ENCODE results near the gene BRPF1. TPM values are rescaled to one million over a fixed set of nuclear protein-coding genes. Genes with fewer than 3 reads are reported as not detected.

BRPF1 gene
- total and polyA plus RNA-seq, 2 donors (not counting 1 experiment from before 2014, with no cell fraction given) = 24.4 to 36.5 TPM

DNA sequence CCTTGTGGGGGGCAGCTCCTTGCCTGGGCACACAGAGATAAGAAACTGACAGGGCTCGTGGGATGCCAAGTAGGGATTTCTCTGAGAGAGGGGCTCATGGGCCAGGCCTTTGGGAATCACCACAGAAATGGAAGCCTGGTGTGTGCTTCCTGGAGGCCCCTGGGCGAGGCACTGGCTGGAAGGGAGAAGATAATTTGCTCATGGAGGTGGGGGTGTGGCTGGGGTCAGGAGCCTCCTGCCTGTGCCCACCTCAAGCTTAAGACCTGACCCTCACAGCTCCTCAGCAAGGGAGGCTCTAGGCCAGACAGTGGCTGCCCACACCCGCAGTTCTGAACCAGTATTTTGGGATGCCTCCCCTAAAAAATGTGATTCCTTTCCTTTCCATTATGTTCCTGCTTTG, 44.8 kb upstream of the BRPF1 start:
- Histone ChIP-seq H3K27me3 (replicated peaks in 1 of 4; ENCODE audit: control extremely low read depth in 1 of 4, control insufficient read depth in 3 of 4, insufficient read depth in 4 of 4, low read length in 3 of 4) (no peaks in the 10 kb centered on the region), H3K79me2 (ENCODE audit: control insufficient read depth, insufficient read depth, low read length) (peaks cover 4% of the 10 kb centered on the region), H4K20me1 (ENCODE audit: control insufficient read depth, insufficient read depth, low read length, poor library complexity, severe bottlenecking) (peaks cover 99% of the 10 kb centered on the region), H3K4me3 (ENCODE audit: control extremely low read depth in 1 of 5, extremely low read depth in 1 of 5, insufficient read depth in 1 of 5, low read depth in 2 of 5, low read length in 4 of 5) (no peak overlapping the region), H3K4me1 (ENCODE audit: control insufficient read depth in 2 of 2, insufficient read depth in 2 of 2, low read length in 2 of 2) (peaks cover 17 to 27% of the 10 kb centered on the region in 2 donors), H3K36me3 (replicated peaks in 1 of 2; ENCODE audit: control extremely low read depth in 1 of 2, control insufficient read depth in 1 of 2, extremely low read depth in 1 of 2, insufficient read depth in 2 of 2, low read length in 1 of 2) (peaks cover 2 to 99% of the 10 kb centered on the region in 2 experiments), H2AFZ (ENCODE audit: insufficient read depth, low read depth, low read length, poor library complexity, severe bottlenecking) (no peak overlapping the region), H3K9me3 (ENCODE audit: control extremely low read depth in 1 of 3, control insufficient read depth in 2 of 3, insufficient read depth in 1 of 3, low read length in 2 of 3) (no peaks in the 10 kb centered on the region), H3K27ac (ENCODE audit: low read length in 2 of 2) (no peak overlapping the region), H3K9ac (ENCODE audit: low read length) (no peak overlapping the region), H3K4me2 (replicated peaks; ENCODE audit: low read depth, low read length, poor library complexity, severe bottlenecking) (no peak overlapping the region)
- ATAC-seq (ENCODE audit: low read depth) (no peak), DNase-seq (no peak)
- H3K27me3 Mint-ChIP-seq = no peaks in the 10 kb centered on the region
- no peak for TF ChIP-seq EZH2 (IDR thresholded peaks at IDR 0.05; ENCODE audit: borderline replicate concordance, insufficient read depth, low read depth, low read length, poor library complexity, severe bottlenecking)
- TF ChIP-seq, protein P1, sequence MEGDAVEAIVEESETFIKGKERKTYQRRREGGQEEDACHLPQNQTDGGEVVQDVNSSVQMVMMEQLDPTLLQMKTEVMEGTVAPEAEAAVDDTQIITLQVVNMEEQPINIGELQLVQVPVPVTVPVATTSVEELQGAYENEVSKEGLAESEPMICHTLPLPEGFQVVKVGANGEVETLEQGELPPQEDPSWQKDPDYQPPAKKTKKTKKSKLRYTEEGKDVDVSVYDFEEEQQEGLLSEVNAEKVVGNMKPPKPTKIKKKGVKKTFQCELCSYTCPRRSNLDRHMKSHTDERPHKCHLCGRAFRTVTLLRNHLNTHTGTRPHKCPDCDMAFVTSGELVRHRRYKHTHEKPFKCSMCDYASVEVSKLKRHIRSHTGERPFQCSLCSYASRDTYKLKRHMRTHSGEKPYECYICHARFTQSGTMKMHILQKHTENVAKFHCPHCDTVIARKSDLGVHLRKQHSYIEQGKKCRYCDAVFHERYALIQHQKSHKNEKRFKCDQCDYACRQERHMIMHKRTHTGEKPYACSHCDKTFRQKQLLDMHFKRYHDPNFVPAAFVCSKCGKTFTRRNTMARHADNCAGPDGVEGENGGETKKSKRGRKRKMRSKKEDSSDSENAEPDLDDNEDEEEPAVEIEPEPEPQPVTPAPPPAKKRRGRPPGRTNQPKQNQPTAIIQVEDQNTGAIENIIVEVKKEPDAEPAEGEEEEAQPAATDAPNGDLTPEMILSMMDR (IDR thresholded peaks at IDR 0.05) = no peak
- ChIA-PET CTCF (no interaction called here), POLR2A (interaction anchor here (1.2 kb wide), 1 partner anchor 63 kb away, joined by 10 read pairs; the partner anchor contains the start of gene OGG1)
- H3K27ac Mint-ChIP-seq = no peak overlapping the region
- WGBS (ENCODE audit: insufficient coverage) = 100% methylated on average over 2 of the region's 3 CpGs
- intact Hi-C loops (cut with micrococcal nuclease) = no loop called here
- no peaks in the 10 kb centered on the region for H3K9me3 Mint-ChIP-seq (ENCODE audit: insufficient read depth)
- H3K4me3 Mint-ChIP-seq = no peak overlapping the region
- peaks cover 24% of the 10 kb centered on the region for H3K4me1 Mint-ChIP-seq

DNA sequence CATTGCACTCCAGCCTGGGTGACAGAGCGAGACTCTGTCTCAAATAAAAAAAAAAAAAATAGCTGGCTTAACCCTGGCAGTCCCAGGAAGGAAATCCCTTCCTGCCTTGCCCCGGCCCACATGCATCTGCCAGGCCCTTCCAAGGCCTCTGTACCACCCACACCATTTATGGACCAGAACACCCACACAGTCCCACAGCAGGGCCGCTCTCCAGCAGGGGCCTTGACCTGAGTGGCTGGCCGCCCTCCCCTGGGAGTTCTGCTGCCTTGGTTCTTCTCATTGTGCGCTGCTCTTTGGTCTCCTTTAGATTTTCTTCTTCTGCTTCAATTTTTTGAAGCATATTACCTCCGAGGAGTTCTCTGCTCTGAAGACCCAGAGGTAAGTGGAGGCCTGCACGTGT, 44.0 kb upstream of the BRPF1 start:
- ChIA-PET CTCF (no interaction called here), POLR2A (interaction anchor here (0.6 to 1.2 kb wide), 2 partner anchors 29 to 62 kb away, joined by 4 to 10 read pairs; partner anchors contain the start of gene OGG1)
- no peak overlapping the region for H3K4me3 Mint-ChIP-seq
- 97% methylated on average over 7 of the region's 7 CpGs for WGBS (ENCODE audit: insufficient coverage)
- H3K9me3 Mint-ChIP-seq (ENCODE audit: insufficient read depth) = no peaks in the 10 kb centered on the region
- peaks cover 25% of the 10 kb centered on the region for H3K4me1 Mint-ChIP-seq
- Histone ChIP-seq H3K4me2 (replicated peaks; ENCODE audit: low read depth, low read length, poor library complexity, severe bottlenecking) (no peak overlapping the region), H2AFZ (ENCODE audit: insufficient read depth, low read depth, low read length, poor library complexity, severe bottlenecking) (no peak overlapping the region), H3K9ac (ENCODE audit: low read length) (no peak overlapping the region), H3K36me3 (replicated peaks in 1 of 2; ENCODE audit: control extremely low read depth in 1 of 2, control insufficient read depth in 1 of 2, extremely low read depth in 1 of 2, insufficient read depth in 2 of 2, low read length in 1 of 2) (peaks cover 0 to 99% of the 10 kb centered on the region in 2 experiments), H4K20me1 (ENCODE audit: control insufficient read depth, insufficient read depth, low read length, poor library complexity, severe bottlenecking) (peaks cover 99% of the 10 kb centered on the region), H3K4me3 (ENCODE audit: control extremely low read depth in 1 of 5, extremely low read depth in 1 of 5, insufficient read depth in 1 of 5, low read depth in 2 of 5, low read length in 4 of 5) (no peak overlapping the region), H3K79me2 (ENCODE audit: control insufficient read depth, insufficient read depth, low read length) (no peaks in the 10 kb centered on the region), H3K27me3 (replicated peaks in 1 of 4; ENCODE audit: control extremely low read depth in 1 of 4, control insufficient read depth in 3 of 4, insufficient read depth in 4 of 4, low read length in 3 of 4) (no peaks in the 10 kb centered on the region), H3K9me3 (ENCODE audit: control extremely low read depth in 1 of 3, control insufficient read depth in 2 of 3, insufficient read depth in 1 of 3, low read length in 2 of 3) (no peaks in the 10 kb centered on the region), H3K4me1 (ENCODE audit: control insufficient read depth in 2 of 2, insufficient read depth in 2 of 2, low read length in 2 of 2) (peaks cover 17 to 27% of the 10 kb centered on the region in 2 donors), H3K27ac (ENCODE audit: low read length in 2 of 2) (no peak overlapping the region)
- ATAC-seq (ENCODE audit: low read depth) = no peak
- intact Hi-C loops (cut with micrococcal nuclease) = no loop called here
- no peak for TF ChIP-seq EZH2 (IDR thresholded peaks at IDR 0.05; ENCODE audit: borderline replicate concordance, insufficient read depth, low read depth, low read length, poor library complexity, severe bottlenecking)
- TF ChIP-seq, protein P1 (IDR thresholded peaks at IDR 0.05) = no peak
- no peak overlapping the region for H3K27ac Mint-ChIP-seq
- DNase-seq = no peak
- H3K27me3 Mint-ChIP-seq = no peaks in the 10 kb centered on the region
